Caco-2 (cell line): ENCODE data around the gene WNT7A. TPM values are rescaled to one million over a fixed set of nuclear protein-coding genes. Genes with fewer than 3 reads are reported as not detected.

Experiments used
- BruUV-seq: library from RNA; stranded (reverse); fragments of 400-500 nt; replicated peaks from 2 replicates; lab custom pipeline; 2021; lab: Mats Ljungman, UMichigan
- CTCF ChIA-PET: fragments of 300-600 bp; sonication (Branson Sonifier 250); formaldehyde crosslinking; loops from one replicate; lab custom pipeline; 2022; ENCODE audit warnings: antibody characterized with exemption; lab: Charles Lee
- POLR2A ChIA-PET: fragments of 300-600 bp; sonication (Branson Sonifier 250); formaldehyde crosslinking; loops from one replicate; lab custom pipeline; 2022; ENCODE audit warnings: antibody characterized with exemption; lab: Charles Lee
- DNase-seq, 2 experiments: peaks; one replicate each; pipeline versions ENCODE4 v3.0.0 to v3.0.0-alpha.2; 2020 to 2022
- H3K27me3 ChIP-seq: replicated peaks from 2 replicates; pipeline ENCODE4 v1.6.0; 2011; ENCODE audit warnings: low read length; ENCODE audit not compliant: control insufficient read depth, insufficient read depth
- H3K36me3 ChIP-seq: 2 replicates; pipeline ENCODE4 v1.5.1; 2011; ENCODE audit warnings: low read length; ENCODE audit not compliant: control insufficient read depth, insufficient read depth
- H3K4me1 ChIP-seq: fragments of 250-450 bp; sonication (Bioruptor Pico); 2 replicates; pipeline ENCODE4 v1.5.1; 2020; ENCODE audit warnings: mild to moderate bottlenecking
- H3K4me3 ChIP-seq: 2 replicates; pipeline ENCODE4 v1.5.1; 2011; ENCODE audit warnings: low read depth, mild to moderate bottlenecking, control low read depth, low read length
- H3K9me3 ChIP-seq: fragments of 250-450 bp; sonication (Bioruptor Pico); 2 replicates; pipeline ENCODE4 v1.5.1; 2020; ENCODE audit warnings: mild to moderate bottlenecking, moderate library complexity
- H3K27ac Mint-ChIP-seq: one replicate; pipeline ENCODE4 v1.8.0; 2022; ENCODE audit warnings: mixed read lengths; ENCODE audit not compliant: unreplicated experiment
- H3K27me3 Mint-ChIP-seq: one replicate; pipeline ENCODE4 v1.8.0; 2022; ENCODE audit warnings: mixed read lengths; ENCODE audit not compliant: insufficient read depth, unreplicated experiment
- H3K36me3 Mint-ChIP-seq: one replicate; pipeline ENCODE4 v1.8.0; 2022; ENCODE audit warnings: mild to moderate bottlenecking, mixed read lengths; ENCODE audit not compliant: insufficient read depth, unreplicated experiment
- H3K4me1 Mint-ChIP-seq: one replicate; pipeline ENCODE4 v1.8.0; 2022; ENCODE audit warnings: low read depth, mixed read lengths; ENCODE audit not compliant: unreplicated experiment
- H3K4me3 Mint-ChIP-seq: one replicate; pipeline ENCODE4 v1.8.0; 2022; ENCODE audit warnings: mild to moderate bottlenecking, moderate library complexity, mixed read lengths; ENCODE audit not compliant: unreplicated experiment
- H3K9me3 Mint-ChIP-seq: one replicate; pipeline ENCODE4 v1.8.0; 2022; ENCODE audit warnings: mixed read lengths; ENCODE audit not compliant: unreplicated experiment
- CTCF ChIP-seq, 2 experiments: fragments of 200-600 bp in 1 of 2; IDR thresholded peaks; 1 replicate in 1 of 2; 2 replicates in 1 of 2; pipeline versions ENCODE4 v1.5.1 to v1.8.0; 2011 to 2022; ENCODE audit warnings: antibody characterized with exemption in 1 of 2, control low read depth in 1 of 2, inconsistent platforms in 1 of 2, low read depth in 1 of 2, low read length in 1 of 2, mild to moderate bottlenecking in 1 of 2, moderate library complexity in 1 of 2; ENCODE audit not compliant: insufficient read depth in 1 of 2, severe bottlenecking in 1 of 2, unreplicated experiment in 1 of 2
- intact Hi-C: fragments of 100-400 bp; cut with micrococcal nuclease; formaldehyde crosslinking; loops from one replicate; pipeline ENCODE4 v1.10.0; 2022; ENCODE audit not compliant: unreplicated experiment
- total RNA-seq: library from RNA; stranded (reverse); gene quantifications from 2 replicates; pipeline ENCODE4 v1.2.3, GENCODE V29; 2022

The WNT7A gene
- total RNA-seq, 1 experiment from 2014 or later, result 1.1 TPM

- Histone ChIP-seq H3K4me3 (peak overlapping the region; percentile 19), H3K36me3 (no peaks in the 10 kb centered on the region), H3K4me1 (no peaks in the 10 kb centered on the region; the same call in 1 of the 2 replicates), H3K27me3 (peaks cover 4% of the 10 kb centered on the region), H3K9me3 (no peaks in the 10 kb centered on the region)
- Mint-ChIP-seq H3K36me3 (no peaks in the 10 kb centered on the region), H3K4me1 (no peaks in the 10 kb centered on the region), H3K27ac (no peak overlapping the region), H3K9me3 (no peaks in the 10 kb centered on the region), H3K27me3 (peaks cover 40% of the 10 kb centered on the region), H3K4me3 (peak overlapping the region; percentile 73)
- CTCF ChIA-PET, result no interaction called here
- POLR2A ChIA-PET, result no interaction called here
- intact Hi-C loops, result no loop called here
- TF ChIP-seq CTCF (IDR thresholded peaks at IDR 0.05; ENCODE audit: insufficient read depth in 1 of 2, low read depth in 1 of 2, low read length in 1 of 2, severe bottlenecking in 1 of 2, unreplicated experiment in 1 of 2), result no peak
- DNase-seq, result no peak
- no TSS peak for BruUV-seq
These were observed 2.0 kb downstream of the WNT7A start for GRCh38 chr3:13877911-13878280.

GRCh38 chr3:13876451-13877100, 3.3 kb downstream of the WNT7A start:
- ChIA-PET POLR2A (interaction anchor here (0.6 kb wide), 1 partner anchor 52 kb away, joined by 3 read pairs; no protein-coding TSS in a partner anchor), CTCF (no interaction called here)
- Mint-ChIP-seq H3K27ac (no peak overlapping the region), H3K36me3 (no peaks in the 10 kb centered on the region), H3K4me1 (no peaks in the 10 kb centered on the region), H3K9me3 (no peaks in the 10 kb centered on the region), H3K4me3 (no peak overlapping the region), H3K27me3 (peaks cover 37% of the 10 kb centered on the region)
- Histone ChIP-seq H3K9me3 (no peaks in the 10 kb centered on the region), H3K27me3 (peaks cover 4% of the 10 kb centered on the region), H3K4me3 (no peak overlapping the region), H3K4me1 (no peaks in the 10 kb centered on the region; the same call in 1 of the 2 replicates), H3K36me3 (no peaks in the 10 kb centered on the region)
- intact Hi-C loops, result no loop called here
- DNase-seq, result no peak
- BruUV-seq, result no TSS peak
- TF ChIP-seq CTCF (IDR thresholded peaks at IDR 0.05; ENCODE audit: insufficient read depth in 1 of 2, low read depth in 1 of 2, low read length in 1 of 2, severe bottlenecking in 1 of 2, unreplicated experiment in 1 of 2), result no peak

GRCh38 chr3:13874891-13875290, 5.0 kb downstream of the WNT7A start:
- DNase-seq, result no peak
- H3K4me3 ChIP-seq, result no peak overlapping the region
- no peaks in the 10 kb centered on the region for H3K9me3 ChIP-seq
- no peak for TF ChIP-seq CTCF (IDR thresholded peaks at IDR 0.05; ENCODE audit: insufficient read depth in 1 of 2, low read depth in 1 of 2, low read length in 1 of 2, severe bottlenecking in 1 of 2, unreplicated experiment in 1 of 2)
- Mint-ChIP-seq H3K4me1 (no peaks in the 10 kb centered on the region), H3K36me3 (no peaks in the 10 kb centered on the region), H3K9me3 (no peaks in the 10 kb centered on the region), H3K27ac (no peak overlapping the region), H3K27me3 (peaks cover 35% of the 10 kb centered on the region), H3K4me3 (no peak overlapping the region)
- H3K4me1 ChIP-seq, result no peaks in the 10 kb centered on the region; the same call in 1 of the 2 replicates
- no peaks in the 10 kb centered on the region for H3K36me3 ChIP-seq
- intact Hi-C loops, result no loop called here
- ChIA-PET CTCF (no interaction called here), POLR2A (no interaction called here)
- BruUV-seq, result no TSS peak
- peaks cover 1% of the 10 kb centered on the region for H3K27me3 ChIP-seq
